Hepatocyte (in vitro differentiated cells): Measurements from ENCODE around the gene SRC.

Source experiments
- CTCF ChIP-seq: fragments of 200-600 bp; sonication (generic); IDR thresholded peaks from 2 replicates; pipeline ENCODE4 v1.5.1; 2016; ENCODE audit warnings: antibody characterized with exemption, mild to moderate bottlenecking; ENCODE audit not compliant: poor library complexity
- EZH2 ChIP-seq: fragments of 200-600 bp; sonication (generic); IDR thresholded peaks from 2 replicates; pipeline ENCODE4 v1.6.1; 2016; ENCODE audit warnings: antibody characterized with exemption, mild to moderate bottlenecking, borderline replicate concordance
- EZH2phosphoT487 ChIP-seq: fragments of 200-600 bp; sonication (generic); IDR thresholded peaks from one replicate; pipeline ENCODE4 v1.6.1; 2018; ENCODE audit warnings: antibody characterized with exemption, mild to moderate bottlenecking, low read depth, moderate library complexity; ENCODE audit not compliant: unreplicated experiment, severe bottlenecking

GRCh38 chr20:37317994-37318640 is 27.8 kb upstream of the SRC start:
- no peak for TF ChIP-seq CTCF
- TF ChIP-seq EZH2phosphoT487, result no peak
- TF ChIP-seq EZH2, result no peak
